Loucy (cell line): ENCODE data around the gene MALRD1.

Source experiments
- CTCF ChIP-seq: fragments of 200-600 bp; sonication (generic); conservative IDR thresholded peaks from 2 replicates; pipeline ENCODE4 v1.5.1; 2014; ENCODE audit warnings: mild to moderate bottlenecking, antibody characterized with exemption, low read length
- EZH2phosphoT487 ChIP-seq: fragments of 200-600 bp; IDR thresholded peaks from 2 replicates; pipeline ENCODE4 v1.6.1; 2018; ENCODE audit warnings: antibody characterized with exemption, mild to moderate bottlenecking, moderate library complexity, borderline replicate concordance

GRCh38 chr10:19663344-19663743 lies 614.7 kb downstream of the MALRD1 start:
- TF ChIP-seq CTCF: peak; percentile 58
- TF ChIP-seq EZH2phosphoT487: no peak
